NB4 (cell line): ENCODE results near the gene FBN3.

ENCODE experiments used
- DNase-seq: peaks from one replicate; pipeline ENCODE4 v3.0.0; 2010; ENCODE audit warnings: low read depth
- H3K4me3 ChIP-seq: one replicate; pipeline ENCODE4 v1.5.1; 2011; ENCODE audit warnings: mild to moderate bottlenecking, low read depth, low read length, moderate library complexity
- MAX ChIP-seq: IDR thresholded peaks from 2 replicates; pipeline ENCODE4 v1.6.1; 2011; ENCODE audit warnings: low read depth, low read length
- MYC ChIP-seq: IDR thresholded peaks from 2 replicates; pipeline ENCODE4 v1.6.1; 2011; ENCODE audit warnings: low read depth, low read length
- POLR2A ChIP-seq: IDR thresholded peaks from 2 replicates; pipeline ENCODE4 v1.6.1; 2011; ENCODE audit warnings: mild to moderate bottlenecking; ENCODE audit not compliant: insufficient read length; ENCODE audit errors: extremely low read depth
- TF ChIP-seq, protein P1 (sequence below): IDR thresholded peaks from one replicate; pipeline ENCODE4 v1.5.1; 2012; ENCODE audit warnings: low read depth, low read length

The FBN3 gene

GRCh38 chr19:8150998-8151766 is 1.8 kb upstream of the FBN3 start:
- no peak for DNase-seq
- H3K4me3 ChIP-seq: no peak overlapping the region
- TF ChIP-seq MYC (no peak), POLR2A (no peak), MAX (no peak)
- TF ChIP-seq, protein P1, sequence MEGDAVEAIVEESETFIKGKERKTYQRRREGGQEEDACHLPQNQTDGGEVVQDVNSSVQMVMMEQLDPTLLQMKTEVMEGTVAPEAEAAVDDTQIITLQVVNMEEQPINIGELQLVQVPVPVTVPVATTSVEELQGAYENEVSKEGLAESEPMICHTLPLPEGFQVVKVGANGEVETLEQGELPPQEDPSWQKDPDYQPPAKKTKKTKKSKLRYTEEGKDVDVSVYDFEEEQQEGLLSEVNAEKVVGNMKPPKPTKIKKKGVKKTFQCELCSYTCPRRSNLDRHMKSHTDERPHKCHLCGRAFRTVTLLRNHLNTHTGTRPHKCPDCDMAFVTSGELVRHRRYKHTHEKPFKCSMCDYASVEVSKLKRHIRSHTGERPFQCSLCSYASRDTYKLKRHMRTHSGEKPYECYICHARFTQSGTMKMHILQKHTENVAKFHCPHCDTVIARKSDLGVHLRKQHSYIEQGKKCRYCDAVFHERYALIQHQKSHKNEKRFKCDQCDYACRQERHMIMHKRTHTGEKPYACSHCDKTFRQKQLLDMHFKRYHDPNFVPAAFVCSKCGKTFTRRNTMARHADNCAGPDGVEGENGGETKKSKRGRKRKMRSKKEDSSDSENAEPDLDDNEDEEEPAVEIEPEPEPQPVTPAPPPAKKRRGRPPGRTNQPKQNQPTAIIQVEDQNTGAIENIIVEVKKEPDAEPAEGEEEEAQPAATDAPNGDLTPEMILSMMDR: no peak

DNA sequence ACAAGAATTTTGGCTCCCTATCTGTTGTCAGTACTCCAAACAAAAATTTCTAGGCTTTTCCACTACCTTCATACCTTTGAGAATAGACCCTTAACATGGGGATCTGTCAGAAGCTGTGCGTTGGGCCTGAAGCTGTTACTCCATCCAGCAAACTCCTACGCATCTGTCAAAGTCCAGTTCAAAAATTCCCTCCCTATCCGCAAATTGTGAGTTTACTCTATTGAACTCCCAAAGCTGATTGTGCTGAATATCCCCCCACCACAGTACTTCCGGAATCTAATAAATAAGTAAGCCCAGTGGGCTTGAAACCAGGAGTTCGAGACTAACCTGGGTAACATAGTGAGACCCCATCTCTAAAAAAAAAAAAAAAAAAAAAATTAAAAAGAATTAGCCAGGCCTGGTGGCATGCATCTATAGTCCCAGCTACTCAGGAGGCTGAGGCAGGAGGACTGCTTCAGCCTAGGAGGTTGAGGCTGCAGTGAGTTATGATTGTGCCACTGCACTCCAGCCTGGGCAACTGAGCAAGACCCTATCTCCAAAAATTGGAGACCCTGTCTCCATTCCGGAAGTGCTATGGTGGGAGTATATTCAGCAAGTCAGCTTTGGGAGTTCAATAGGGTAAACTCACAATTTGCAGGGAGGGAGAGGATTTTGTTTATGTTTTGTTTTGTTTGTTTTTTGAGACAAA is 930 bp upstream of the FBN3 start:
- TF ChIP-seq, protein P1: no peak
- TF ChIP-seq MYC (no peak), MAX (no peak), POLR2A (no peak)
- no peak for DNase-seq

GRCh38 chr19:8148410-8149260 is 757 bp downstream of the FBN3 start:
- DNase-seq: no peak
- TF ChIP-seq, protein P1: no peak
- TF ChIP-seq MYC (no peak), POLR2A (no peak), MAX (no peak)
- H3K4me3 ChIP-seq: no peak overlapping the region

More for the DNA sequence above, 930 bp upstream of the FBN3 start:
- no peak overlapping the region for H3K4me3 ChIP-seq

DNA sequence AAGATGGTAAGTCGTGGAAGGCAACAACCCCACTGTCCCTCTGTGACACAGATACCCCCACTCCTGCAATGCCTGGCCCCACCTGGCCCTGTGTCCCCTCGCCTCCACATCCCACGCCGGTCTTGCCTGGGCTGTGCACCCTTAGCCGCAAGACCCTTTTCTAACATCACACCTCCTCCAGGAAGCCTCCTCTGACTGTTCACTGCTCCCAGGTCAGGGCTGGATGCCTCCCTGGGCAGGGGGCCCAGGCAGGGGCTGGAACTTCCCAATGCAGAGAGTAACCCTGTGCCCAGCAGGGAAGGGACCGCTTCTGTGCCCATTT is 1.3 kb downstream of the FBN3 start:
- DNase-seq: no peak
- TF ChIP-seq MYC: no peak
- TF ChIP-seq MAX: no peak
- no peak for TF ChIP-seq POLR2A
- TF ChIP-seq, protein P1: no peak
- H3K4me3 ChIP-seq: no peak overlapping the region

DNA sequence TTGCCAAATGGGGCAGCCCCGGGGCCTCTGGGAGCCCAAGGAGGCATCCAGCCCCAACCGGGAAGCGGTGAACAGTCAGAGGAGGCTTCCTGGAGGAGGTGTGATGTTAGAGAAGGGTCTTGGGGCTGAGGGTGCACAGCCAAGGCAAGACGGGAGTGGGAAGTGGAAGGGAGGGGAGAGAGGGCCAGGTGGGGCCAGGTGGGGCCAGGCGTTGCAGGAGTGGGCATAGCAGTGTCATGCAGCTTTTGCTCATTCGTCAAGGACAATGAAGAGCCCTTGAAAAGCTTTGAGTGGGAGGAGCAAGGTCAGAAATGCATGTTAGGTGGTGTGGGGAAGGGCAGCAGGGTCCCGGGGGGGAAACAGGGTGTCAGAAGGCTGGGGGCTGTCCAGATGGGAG is 1.8 kb downstream of the FBN3 start:
- no peak overlapping the region for H3K4me3 ChIP-seq
- TF ChIP-seq MYC: no peak
- TF ChIP-seq, protein P1: no peak
- TF ChIP-seq MAX: no peak
- no peak for TF ChIP-seq POLR2A

More for the DNA sequence above, 1.8 kb downstream of the FBN3 start:
- no peak for DNase-seq
